ENCODE data around the gene GID8.

Gene GID8

DNA sequence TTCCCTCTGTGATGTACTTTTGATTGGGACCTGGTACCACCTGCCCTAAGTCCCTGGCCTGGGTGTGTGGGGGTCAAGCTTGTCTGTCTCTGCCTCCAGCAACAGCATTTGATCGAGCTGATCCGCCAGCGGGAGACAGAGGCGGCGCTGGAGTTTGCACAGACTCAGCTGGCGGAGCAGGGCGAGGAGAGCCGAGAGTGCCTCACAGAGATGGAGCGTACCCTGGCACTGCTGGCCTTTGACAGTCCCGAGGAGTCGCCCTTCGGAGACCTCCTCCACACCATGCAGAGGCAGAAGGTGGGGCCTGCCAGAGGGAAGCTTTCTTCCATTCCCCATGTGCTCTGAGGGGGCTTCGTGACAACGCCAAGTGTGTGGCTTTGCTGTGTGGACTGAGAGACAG, 5.4 kb downstream of the GID8 start:
- peak; percentile 11 for DNase-seq (ENCODE audit: low spot score)

DNA sequence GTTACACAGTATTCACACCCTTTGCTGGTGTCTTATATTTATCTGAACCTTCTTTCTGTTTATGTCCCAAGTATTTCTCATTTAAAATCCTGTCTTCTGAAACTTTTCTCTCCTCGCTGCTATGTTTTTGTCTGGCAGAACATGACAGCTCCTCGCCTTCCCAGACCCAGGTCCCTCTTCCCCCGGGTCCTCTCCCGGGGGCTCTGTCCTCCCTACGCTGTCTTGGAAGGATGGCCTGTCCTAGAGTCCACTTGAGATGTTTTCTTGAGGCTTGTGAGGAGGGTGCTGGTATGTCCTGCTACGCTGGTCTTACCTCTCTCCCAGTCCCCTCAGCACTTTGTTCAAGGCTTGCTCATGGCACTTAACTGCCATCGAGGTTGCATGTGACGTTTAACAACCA, 6.2 kb downstream of the GID8 start:
- DNase-seq (ENCODE audit: low spot score): no peak

DNA sequence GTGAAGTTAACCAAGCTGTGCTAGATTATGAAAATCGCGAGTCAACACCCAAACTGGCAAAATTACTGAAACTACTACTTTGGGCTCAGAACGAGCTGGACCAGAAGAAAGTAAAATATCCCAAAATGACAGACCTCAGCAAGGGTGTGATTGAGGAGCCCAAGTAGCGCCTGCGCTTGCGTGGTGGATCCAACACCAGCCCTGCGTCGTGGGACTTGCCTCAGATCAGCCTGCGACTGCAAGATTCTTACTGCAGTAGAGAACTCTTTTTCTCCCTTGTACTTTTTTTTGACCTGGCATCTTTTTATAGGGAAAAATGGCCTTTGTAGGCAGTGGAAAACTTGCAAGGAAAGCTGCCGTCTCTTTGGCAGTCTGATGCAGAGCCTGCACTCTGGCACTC, 6.8 kb downstream of the GID8 start:
- DNase-seq (ENCODE audit: low spot score): no peak

- DNase-seq (ENCODE audit: low spot score): no peak
These were observed 7.9 kb downstream of the GID8 start for GRCh38 chr20:62945771-62946339.

DNA sequence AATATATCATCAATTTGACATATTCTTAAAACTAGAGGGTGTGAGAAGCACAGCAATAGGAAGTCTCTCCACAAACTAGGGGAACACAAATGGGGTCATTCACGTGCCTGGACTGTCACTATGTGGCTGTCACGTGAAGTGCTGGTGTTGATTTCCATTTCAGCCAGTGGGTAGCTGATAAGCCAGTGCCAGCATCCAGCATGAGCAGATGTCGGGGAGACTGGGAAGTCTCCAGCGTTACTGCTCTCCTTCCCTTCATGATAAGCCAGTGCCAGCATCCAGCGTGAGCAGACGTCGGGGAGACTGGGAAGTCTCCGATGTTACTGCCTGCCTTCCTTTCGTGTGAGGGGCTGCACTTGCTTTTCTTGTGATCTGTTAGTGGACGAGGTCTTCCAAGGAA, 9.0 kb downstream of the GID8 start:
- DNase-seq (ENCODE audit: low spot score): no peak

- DNase-seq (ENCODE audit: low spot score): no peak
These were observed 9.8 kb downstream of the GID8 start for GRCh38 chr20:62947532-62948300.

GRCh38 chr20:62949153-62949821, 11.3 kb downstream of the GID8 start:
- no peak for DNase-seq (ENCODE audit: low spot score)

DNA sequence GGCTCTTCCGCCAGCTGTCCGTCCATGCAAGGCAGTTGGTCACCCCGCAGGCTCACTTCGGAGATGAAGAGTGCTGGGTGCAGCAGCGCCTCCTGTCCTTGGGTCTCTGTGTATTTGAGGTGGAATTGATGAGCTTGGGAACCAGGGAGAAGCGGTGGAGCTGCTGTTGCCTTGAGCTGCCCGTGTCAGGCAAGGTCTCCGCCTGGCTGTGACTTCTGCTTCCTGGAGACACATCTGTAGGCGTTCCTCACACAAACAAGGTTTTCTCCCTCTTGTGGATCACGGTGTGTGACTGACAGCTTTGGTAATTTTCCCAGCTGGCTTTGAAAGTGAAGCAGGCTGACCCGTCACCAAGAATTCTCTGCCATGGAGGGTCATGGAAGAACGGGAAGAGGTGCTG, 12.0 kb downstream of the GID8 start:
- DNase-seq (ENCODE audit: low spot score): no peak

DNA sequence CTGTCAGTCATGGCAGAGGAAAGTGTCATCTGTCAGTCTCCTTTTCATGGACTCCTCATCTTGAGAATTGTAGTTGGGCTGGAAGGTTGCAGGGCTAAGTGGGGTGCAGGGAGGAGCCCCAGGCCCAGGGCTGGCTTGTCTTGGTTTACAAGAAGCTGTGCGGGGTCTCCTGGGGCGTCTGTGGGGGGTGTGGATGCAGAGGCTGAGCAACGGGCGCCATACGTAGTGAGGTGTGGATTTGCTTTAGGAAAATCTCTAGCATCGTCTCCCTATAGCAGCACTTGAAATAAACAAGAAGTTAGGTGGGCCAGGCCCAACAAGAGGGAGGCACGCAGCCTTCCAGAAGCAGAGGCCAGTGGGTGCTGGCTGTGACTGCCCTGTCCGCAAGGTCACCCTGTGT, 12.8 kb downstream of the GID8 start:
- peak; percentile 12 for DNase-seq (ENCODE audit: low spot score)

DNA sequence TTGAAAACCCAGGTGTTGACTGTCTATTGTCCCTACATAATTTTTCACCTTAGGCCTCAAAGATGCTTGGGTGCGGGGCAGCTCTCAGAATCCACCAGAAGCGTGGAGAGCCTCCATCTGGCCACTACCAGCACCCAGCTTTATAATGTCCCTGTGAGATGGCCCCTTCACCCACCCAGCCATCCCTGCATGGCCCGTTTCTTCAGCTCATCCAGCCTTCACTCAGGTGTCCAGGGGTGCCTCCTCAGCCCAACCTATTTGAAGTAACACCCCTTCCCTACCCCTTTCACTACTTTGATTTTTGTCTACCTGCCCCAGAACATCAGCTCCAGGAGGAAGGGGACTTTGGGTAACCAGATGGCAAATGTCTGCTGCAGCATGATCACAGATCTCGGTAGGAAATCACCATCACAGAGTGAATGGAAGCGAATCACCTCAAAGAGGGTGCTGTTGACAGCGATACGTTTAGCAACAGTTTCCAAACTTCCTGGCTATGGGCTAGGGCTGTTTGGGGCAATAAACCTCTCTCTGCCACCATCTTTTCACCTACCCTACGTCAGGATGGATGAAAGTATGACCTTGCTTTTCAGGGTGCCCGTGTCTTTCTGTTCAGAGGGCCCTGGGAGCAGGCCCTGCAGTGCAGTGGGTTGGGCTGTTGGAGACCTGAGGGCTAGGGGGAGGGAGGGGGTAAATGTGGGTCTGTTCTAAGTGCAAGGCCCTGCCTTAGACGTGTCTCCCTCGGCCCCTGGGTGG, 13.4 kb downstream of the GID8 start:
- peak; percentile 10 for DNase-seq (ENCODE audit: low spot score)

GRCh38 chr20:62951896-62952372, 14.0 kb downstream of the GID8 start:
- peak; percentile 24 for DNase-seq (ENCODE audit: low spot score)

DNA sequence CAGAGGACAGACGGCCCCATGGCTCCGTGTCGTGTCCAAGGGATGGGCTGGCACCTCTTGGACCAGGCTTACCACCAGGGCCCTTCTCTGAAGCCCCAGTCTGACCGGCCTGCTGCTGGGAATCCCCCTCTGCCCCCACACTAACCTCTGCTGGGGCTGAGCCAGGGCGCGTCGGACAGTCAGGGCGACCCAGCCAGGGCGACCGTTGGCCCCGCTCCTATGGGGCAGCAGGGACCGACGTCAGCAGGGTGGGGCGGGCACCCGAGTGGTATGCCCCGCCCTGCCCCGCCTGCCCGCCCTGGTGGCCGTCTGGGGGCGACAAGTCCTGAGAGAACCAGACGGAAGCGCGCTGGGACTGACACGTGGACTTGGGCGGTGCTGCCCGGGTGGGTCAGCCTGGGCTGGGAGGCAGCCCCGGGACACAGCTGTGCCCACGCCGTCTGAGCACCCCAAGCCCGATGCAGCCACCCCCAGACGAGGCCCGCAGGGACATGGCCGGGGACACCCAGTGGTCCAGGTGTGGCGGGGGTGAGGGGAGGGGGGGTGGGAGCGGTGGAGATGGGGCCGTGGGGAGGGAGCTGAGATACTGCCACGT, 14.5 kb downstream of the GID8 start, which contains the start of gene SLC17A9:
TSS of gene SLC17A9 (plus strand) at position 337 of the 595 bp plus-strand sequence. CDS start at position 459, 122 bp downstream.
- DNase-seq (ENCODE audit: low spot score): peak; percentile 37

DNA sequence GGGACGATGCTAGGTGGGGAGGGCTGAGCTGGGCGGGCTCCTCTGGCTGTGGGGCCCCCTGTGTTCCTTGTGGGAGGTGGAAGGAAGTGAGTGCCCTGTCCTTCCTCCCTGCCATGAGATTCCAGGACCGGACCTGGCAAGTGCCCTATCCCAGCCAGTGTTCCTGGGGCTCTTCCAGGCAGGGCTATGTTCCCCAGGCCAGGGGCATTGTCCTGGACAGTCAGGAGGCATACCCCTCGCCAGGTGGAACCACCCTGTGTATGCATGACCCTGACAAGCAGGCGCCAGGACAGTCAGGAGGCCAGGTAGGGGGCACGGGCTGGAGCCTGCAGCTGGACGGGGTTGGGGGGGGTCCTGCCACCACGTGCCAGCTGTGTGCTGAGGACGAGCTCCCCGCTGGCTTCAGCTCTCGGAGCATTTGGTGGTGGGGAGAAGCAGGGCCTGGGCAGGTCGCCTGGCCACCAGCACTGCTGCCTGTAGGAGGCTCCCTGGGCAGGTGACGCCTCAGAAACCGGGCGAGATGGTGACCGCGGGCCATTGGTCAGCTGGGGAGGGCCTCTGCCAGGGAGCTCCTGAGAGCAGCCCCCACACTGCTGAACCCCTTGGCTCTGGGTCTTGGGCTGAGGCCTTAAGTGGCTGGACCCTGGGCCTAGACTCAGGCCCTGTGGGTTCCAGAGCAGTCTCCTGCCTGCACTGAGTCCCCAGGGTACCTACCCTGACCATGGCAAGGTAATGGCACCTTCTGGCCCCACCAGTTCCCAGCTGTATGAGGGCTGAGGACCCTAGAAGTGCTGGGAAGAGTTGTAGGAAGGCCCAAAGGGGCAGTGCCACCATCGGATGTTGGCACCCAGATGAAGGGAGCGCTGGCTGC, 15.3 kb downstream of the GID8 start:
- peak; percentile 32 for DNase-seq (ENCODE audit: low spot score)

GRCh38 chr20:62953839-62954703, 16.1 kb downstream of the GID8 start:
- DNase-seq (ENCODE audit: low spot score): peak; percentile 38

DNA sequence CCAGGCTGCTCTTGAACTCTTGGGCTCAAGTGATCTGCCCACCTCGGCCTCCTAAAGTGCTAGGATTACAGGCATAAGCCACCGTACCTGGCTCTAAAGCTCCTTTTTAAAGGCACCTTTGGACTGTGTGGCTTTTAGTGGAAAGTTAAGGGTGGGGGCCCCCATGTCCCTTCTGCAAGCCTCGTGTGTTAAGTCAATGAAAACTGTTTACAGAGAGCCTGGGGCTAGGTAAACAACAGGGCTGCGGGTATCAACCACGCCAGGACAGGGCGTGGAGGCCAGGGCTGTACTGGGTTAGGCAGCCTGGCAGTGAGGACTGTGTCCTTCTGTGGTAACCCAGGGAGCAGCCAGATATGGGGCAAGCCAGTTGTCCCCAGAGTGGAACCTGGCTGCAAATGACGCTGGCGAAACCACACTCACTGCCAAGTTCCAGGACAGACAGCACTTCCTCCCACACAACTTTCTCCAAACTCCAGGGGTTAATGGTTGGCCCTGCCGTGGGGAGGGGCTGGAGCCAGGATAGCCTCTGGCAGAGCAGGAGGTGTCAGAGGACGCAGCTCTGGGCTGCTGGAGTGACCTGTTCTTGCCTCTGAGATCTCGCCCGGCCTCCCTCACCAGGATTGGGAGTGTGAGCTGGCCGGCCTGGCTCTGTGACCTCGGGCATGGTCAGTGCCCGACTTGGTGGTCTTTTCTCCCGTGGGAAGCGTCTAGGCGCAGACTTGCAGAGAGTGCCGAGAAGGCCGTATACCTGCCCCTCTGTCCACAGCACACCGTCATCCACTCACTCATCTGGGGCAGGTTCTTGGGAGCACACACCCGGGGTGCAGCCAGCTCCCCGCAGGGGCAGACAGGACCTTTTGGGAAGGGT, 17.8 kb downstream of the GID8 start:
- DNase-seq (ENCODE audit: low spot score): peak; percentile 16

- peak; percentile 21 for DNase-seq (ENCODE audit: low spot score)
These were observed 18.6 kb downstream of the GID8 start for GRCh38 chr20:62956387-62957135.

- no peak for DNase-seq (ENCODE audit: low spot score)
These were observed 19.5 kb downstream of the GID8 start for GRCh38 chr20:62957136-62958117.
